OCI-LY7 (cell line): ENCODE data around the gene STAT1.

ENCODE experiments used
- CTCF ChIP-seq: fragments of 200-600 bp; sonication (generic); conservative IDR thresholded peaks from 2 replicates; pipeline ENCODE4 v1.5.1; 2014; ENCODE audit warnings: mild to moderate bottlenecking, antibody characterized with exemption, low read length, moderate library complexity, mixed read lengths
- EZH2phosphoT487 ChIP-seq: fragments of 200-600 bp; sonication (generic); IDR thresholded peaks from 2 replicates; pipeline ENCODE4 v1.6.1; 2018; ENCODE audit warnings: low read depth, borderline replicate concordance, mild to moderate bottlenecking, mixed run types, antibody characterized with exemption, low read length, moderate library complexity, mixed read lengths

DNA sequence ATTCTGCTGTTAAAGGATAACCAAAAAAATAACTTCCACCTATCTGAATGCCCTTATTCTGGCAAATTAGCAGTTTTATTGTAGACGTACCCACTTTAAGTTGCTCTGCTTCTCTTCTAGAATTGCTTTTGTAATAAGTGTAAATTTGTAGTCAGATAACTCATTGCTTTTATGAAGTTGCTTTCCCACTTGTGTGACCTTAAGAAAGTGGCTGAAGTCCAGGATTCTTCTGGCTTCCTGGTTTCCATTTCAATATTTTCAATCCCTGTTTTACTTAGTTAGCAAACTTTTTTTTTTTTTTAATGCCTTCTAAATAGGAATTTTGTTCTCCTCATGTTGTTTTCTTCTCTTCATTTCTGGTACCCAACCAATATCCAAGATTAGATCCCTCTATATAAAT is 73.5 kb downstream of the STAT1 start:
- TF ChIP-seq CTCF (no peak), EZH2phosphoT487 (no peak)
